ENCODE measurements around the gene TIGD1. TPM values are rescaled to one million over a fixed set of nuclear protein-coding genes. Genes with fewer than 3 reads are reported as not detected.

TIGD1 gene
- total and polyA plus RNA-seq, 2 experiments from 2014 or later: 7.6 to 9.3 TPM

- DNase-seq (ENCODE audit: low spot score): no peak
- peaks cover 44% of the 10 kb centered on the region for H3K36me3 Mint-ChIP-seq (ENCODE audit: low read depth)
- Histone ChIP-seq H3K9me2 (ENCODE audit: insufficient read depth) (no peaks in the 10 kb centered on the region), H3K79me2 (replicated peaks; ENCODE audit: insufficient read depth) (peaks cover 58% of the 10 kb centered on the region), H3K27me3 (ENCODE audit: insufficient read depth) (no peaks in the 10 kb centered on the region), H3K27ac (ENCODE audit: low read depth) (no peak overlapping the region), H3K4me3 (no peak overlapping the region), H4K20me1 (replicated peaks; ENCODE audit: insufficient read depth) (0 out of 2 replicates have a peak, but pooled peaks cover 6% of the 10 kb centered on the region), H3K4me1 (ENCODE audit: insufficient read depth) (peaks cover 12% of the 10 kb centered on the region), H3F3A (replicated peaks; ENCODE audit: low read depth) (peaks cover 8% of the 10 kb centered on the region), H3K36me3 (ENCODE audit: insufficient read depth) (peaks cover 14% of the 10 kb centered on the region), H2AFZ (no peak overlapping the region), H3K4me2 (no peak overlapping the region)
- H3K4me1 Mint-ChIP-seq: peaks cover 15% of the 10 kb centered on the region
- H3K4me3 Mint-ChIP-seq: no peak overlapping the region
- no peak for ATAC-seq
- no peak overlapping the region for H3K27ac Mint-ChIP-seq
- H3K9me3 Mint-ChIP-seq: peaks cover 15% of the 10 kb centered on the region; the same call in 2 of the 3 replicates
- peaks cover 11% of the 10 kb centered on the region for H3K27me3 Mint-ChIP-seq (ENCODE audit: insufficient read depth, low read depth, poor library complexity)
- no peak for TF ChIP-seq ZNF462 (CRISPR knock-in tag; IDR thresholded peaks at IDR 0.05)
- TF ChIP-seq CREB1 (CRISPR knock-in tag; IDR thresholded peaks at IDR 0.05; ENCODE audit: low read depth): no peak
- TF ChIP-seq POLR2AphosphoS5 (IDR thresholded peaks at IDR 0.05; ENCODE audit: low read depth): no peak
- no peak for TF ChIP-seq ZNF114 (CRISPR knock-in tag; IDR thresholded peaks at IDR 0.05)
- no peak for TF ChIP-seq EZH2 (IDR thresholded peaks at IDR 0.05; ENCODE audit: low read depth, unreplicated experiment)
- TF ChIP-seq ZNF331 (CRISPR knock-in tag; IDR thresholded peaks at IDR 0.05; ENCODE audit: low read depth): no peak
- TF ChIP-seq JUNB (IDR thresholded peaks at IDR 0.05; ENCODE audit: unreplicated experiment): no peak
- TF ChIP-seq NANOG (IDR thresholded peaks at IDR 0.05; ENCODE audit: borderline replicate concordance): no peak
- TF ChIP-seq ETS1 (IDR thresholded peaks at IDR 0.05): no peak
- TF ChIP-seq REST (IDR thresholded peaks at IDR 0.05; ENCODE audit: unreplicated experiment): no peak
- TF ChIP-seq EZH2phosphoT487 (IDR thresholded peaks at IDR 0.05; ENCODE audit: unreplicated experiment): no peak
- no peak for TF ChIP-seq STAT1 (IDR thresholded peaks at IDR 0.05; ENCODE audit: unreplicated experiment)
- TF ChIP-seq CTCF (conservative IDR thresholded peaks at IDR 0.05; ENCODE audit: low read depth in 2 of 2): no peak
Measured at GRCh38 chr2:232547991-232548390, 2.4 kb downstream of the TIGD1 start.

All from GM23338 (cell line).